ENCODE measurements around the gene OR52A5.

- TF ChIP-seq CTCF (conservative IDR thresholded peaks at IDR 0.05) = no peak
- TF ChIP-seq ZFX (IDR thresholded peaks at IDR 0.05) = no peak
Measured at GRCh38 chr11:5124891-5125620, 13.1 kb downstream of the OR52A5 start.
